ENCODE measurements around the gene SALL2.
"Not testable (repeated sequence)": the region's sequence is repeated elsewhere in the genome, so short reads cannot be mapped to it uniquely, and the experiment has no call there.

SALL2 gene

GRCh38 chr14:21525962-21526671, at the start of gene SALL2:
Gene SALL2 (minus strand): TSS chr14:21526346. CDS start chr14:21526127, 219 bp downstream.
- H3K9me3 ChIP-seq (ENCODE audit: low read length), result peaks cover 2% of the 10 kb centered on the region
- peaks cover 49% of the 10 kb centered on the region for H3K36me3 ChIP-seq (ENCODE audit: insufficient read depth, low read length)
- H3K27me3 ChIP-seq (ENCODE audit: insufficient read depth, low read length), result no peaks in the 10 kb centered on the region
- H3K4me3 ChIP-seq (ENCODE audit: low read length), result peak within 1 kb of the TSS; percentile 89
- H2AFZ ChIP-seq (ENCODE audit: low read depth, low read length), result peak within 1 kb of the TSS; percentile 36
- H3K4me1 ChIP-seq (ENCODE audit: insufficient read depth, low read length), result peaks cover 35% of the 10 kb centered on the region

DNA sequence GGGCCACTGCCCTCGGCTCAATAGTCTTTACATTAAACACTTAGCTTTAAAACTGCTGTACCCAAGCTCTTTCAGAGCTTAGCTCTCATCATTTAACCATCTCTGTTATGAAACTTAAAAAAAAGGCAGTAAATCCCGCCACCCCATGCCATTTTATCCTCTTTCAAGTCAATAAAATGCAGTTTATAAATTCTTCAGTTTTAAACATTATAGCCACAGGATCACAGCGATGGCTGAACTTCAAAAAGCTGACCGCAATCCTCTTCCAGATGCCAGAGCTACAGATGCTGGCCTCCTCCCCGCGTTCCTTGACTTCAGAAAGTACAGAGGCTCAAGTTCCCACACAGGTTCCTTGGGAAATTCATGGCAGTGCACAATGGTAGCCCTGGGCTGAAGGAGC, 49.5 kb upstream of the SALL2 start:
- no peak overlapping the region for H3K4me3 ChIP-seq (ENCODE audit: low read length)
- no peaks in the 10 kb centered on the region for H3K36me3 ChIP-seq (ENCODE audit: insufficient read depth, low read length)
- peaks cover 3% of the 10 kb centered on the region for H3K27me3 ChIP-seq (ENCODE audit: insufficient read depth, low read length)
- no peaks in the 10 kb centered on the region for H3K4me1 ChIP-seq (ENCODE audit: insufficient read depth, low read length)
- no peaks in the 10 kb centered on the region for H3K9me3 ChIP-seq (ENCODE audit: low read length)
- H2AFZ ChIP-seq (ENCODE audit: low read depth, low read length), result no peak overlapping the region

GRCh38 chr14:21572604-21573003, 46.5 kb upstream of the SALL2 start:
- H3K4me3 ChIP-seq (ENCODE audit: low read length), result no peak overlapping the region
- H3K36me3 ChIP-seq (ENCODE audit: insufficient read depth, low read length), result no peaks in the 10 kb centered on the region
- no peaks in the 10 kb centered on the region for H3K4me1 ChIP-seq (ENCODE audit: insufficient read depth, low read length)
- H3K9me3 ChIP-seq (ENCODE audit: low read length), result no peaks in the 10 kb centered on the region
- H2AFZ ChIP-seq (ENCODE audit: low read depth, low read length), result no peak overlapping the region
- peaks cover 3% of the 10 kb centered on the region for H3K27me3 ChIP-seq (ENCODE audit: insufficient read depth, low read length)

- H3K4me3 ChIP-seq (ENCODE audit: low read length), result no peak overlapping the region
Measured at GRCh38 chr14:21558703-21559170, 32.6 kb upstream of the SALL2 start.

DNA sequence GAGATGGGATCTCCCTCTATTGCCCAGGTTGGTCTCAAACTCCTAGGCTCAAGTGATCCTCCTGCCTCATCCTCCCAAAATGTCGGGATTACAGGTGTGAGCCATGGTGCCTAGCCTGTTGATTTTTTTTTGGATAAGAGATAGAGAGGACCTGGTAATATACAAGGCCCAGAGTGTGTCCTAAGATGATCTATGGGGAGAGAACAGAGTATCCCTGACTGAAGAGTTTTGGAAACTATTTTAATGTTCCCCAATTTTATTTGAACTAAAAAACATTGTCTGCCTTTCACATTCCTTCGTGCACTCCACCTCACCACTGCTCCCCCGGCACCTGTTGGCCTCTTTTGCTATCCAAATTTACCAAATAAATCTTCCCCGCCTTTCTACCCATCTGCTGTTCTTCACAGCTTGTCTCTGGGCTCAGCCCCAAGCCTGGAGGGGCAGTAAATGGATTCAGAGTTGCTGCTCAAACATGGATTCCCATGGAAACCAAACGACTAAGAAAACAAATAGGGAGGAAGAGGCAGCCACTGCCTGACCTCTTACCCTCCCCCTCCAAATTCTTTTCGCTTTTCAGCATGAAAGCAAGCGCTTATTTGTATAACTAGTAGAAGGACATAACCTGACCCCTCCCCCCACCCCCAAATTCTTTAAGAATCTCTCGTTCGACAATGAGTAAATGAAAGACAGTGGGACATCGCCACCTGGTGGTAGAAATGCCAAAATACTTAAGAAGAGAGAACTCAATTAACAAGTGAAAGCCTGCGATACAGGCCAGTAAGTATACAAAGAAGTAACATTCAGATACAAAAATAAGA, 31.1 kb upstream of the SALL2 start:
- Histone ChIP-seq H3K9me3 (ENCODE audit: low read length) (no peaks in the 10 kb centered on the region), H3K27me3 (ENCODE audit: insufficient read depth, low read length) (no peaks in the 10 kb centered on the region), H3K36me3 (ENCODE audit: insufficient read depth, low read length) (no peaks in the 10 kb centered on the region), H3K4me3 (ENCODE audit: low read length) (peak overlapping the region; percentile 31), H3K4me1 (ENCODE audit: insufficient read depth, low read length) (peaks cover 15% of the 10 kb centered on the region), H2AFZ (ENCODE audit: low read depth, low read length) (peak overlapping the region; percentile 18)

More at GRCh38 chr14:21558703-21559170, 32.6 kb upstream of the SALL2 start:
- H3K4me1 ChIP-seq (ENCODE audit: insufficient read depth, low read length), result peaks cover 15% of the 10 kb centered on the region
- no peaks in the 10 kb centered on the region for H3K27me3 ChIP-seq (ENCODE audit: insufficient read depth, low read length)
- H2AFZ ChIP-seq (ENCODE audit: low read depth, low read length), result no peak overlapping the region
- no peaks in the 10 kb centered on the region for H3K9me3 ChIP-seq (ENCODE audit: low read length)
- H3K36me3 ChIP-seq (ENCODE audit: insufficient read depth, low read length), result no peaks in the 10 kb centered on the region

GRCh38 chr14:21556378-21557083, 30.4 kb upstream of the SALL2 start:
- H2AFZ ChIP-seq (ENCODE audit: low read depth, low read length), result no peak overlapping the region
- H3K27me3 ChIP-seq (ENCODE audit: insufficient read depth, low read length), result no peaks in the 10 kb centered on the region
- H3K9me3 ChIP-seq (ENCODE audit: low read length), result no peaks in the 10 kb centered on the region
- H3K4me3 ChIP-seq (ENCODE audit: low read length), result no peak overlapping the region
- no peaks in the 10 kb centered on the region for H3K36me3 ChIP-seq (ENCODE audit: insufficient read depth, low read length)
- peaks cover 15% of the 10 kb centered on the region for H3K4me1 ChIP-seq (ENCODE audit: insufficient read depth, low read length)

DNA sequence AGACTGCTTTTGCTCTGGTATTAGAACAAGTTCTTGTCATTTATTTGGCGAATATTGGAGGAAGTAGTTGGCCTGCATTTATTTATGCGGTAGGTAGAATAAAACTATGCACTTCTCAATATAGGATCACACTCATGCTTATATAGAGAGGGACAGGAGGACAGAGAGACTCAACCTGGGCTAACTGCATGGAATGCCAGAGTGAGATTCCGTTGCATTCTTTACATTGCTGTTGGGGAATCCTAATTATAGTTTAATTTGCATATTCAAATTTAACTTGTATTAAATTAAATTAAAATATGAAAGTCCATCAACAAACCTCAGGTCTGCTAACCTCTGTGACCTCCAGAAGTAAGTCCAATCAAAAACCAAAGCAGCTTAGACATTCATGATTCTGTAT, 27.1 kb upstream of the SALL2 start:
- H3K27me3 ChIP-seq (ENCODE audit: insufficient read depth, low read length), result no peaks in the 10 kb centered on the region
- peaks cover 15% of the 10 kb centered on the region for H3K4me1 ChIP-seq (ENCODE audit: insufficient read depth, low read length)
- no peak overlapping the region for H2AFZ ChIP-seq (ENCODE audit: low read depth, low read length)
- no peak overlapping the region for H3K4me3 ChIP-seq (ENCODE audit: low read length)
- H3K36me3 ChIP-seq (ENCODE audit: insufficient read depth, low read length), result no peaks in the 10 kb centered on the region
- H3K9me3 ChIP-seq (ENCODE audit: low read length), result no peaks in the 10 kb centered on the region

GRCh38 chr14:21544588-21544987, 18.4 kb upstream of the SALL2 start:
- H3K9me3 ChIP-seq (ENCODE audit: low read length); H3K4me3 ChIP-seq (ENCODE audit: low read length); H3K36me3 ChIP-seq (ENCODE audit: insufficient read depth, low read length): not testable (repeated sequence)

DNA sequence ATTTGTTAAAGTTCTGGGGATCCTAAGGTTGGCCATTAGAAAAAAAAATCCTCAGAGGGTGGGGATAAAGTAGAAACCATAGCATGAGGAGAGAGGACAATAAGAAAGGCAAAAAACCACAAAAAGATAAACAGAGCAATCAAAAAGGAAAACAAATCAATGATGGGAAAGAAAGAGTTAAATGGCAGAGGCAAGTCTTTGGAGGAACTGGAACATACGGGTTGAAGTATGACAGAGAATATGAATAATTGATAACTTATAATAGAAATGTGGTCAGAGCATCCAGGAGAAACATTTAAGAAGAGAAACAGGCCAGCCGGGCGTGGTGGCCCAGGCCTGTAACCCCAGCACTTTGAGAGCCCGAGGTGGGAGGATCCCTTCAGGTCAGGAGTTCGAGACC, 17.8 kb upstream of the SALL2 start:
- Histone ChIP-seq H3K9me3 (ENCODE audit: low read length) (no peaks in the 10 kb centered on the region), H3K27me3 (ENCODE audit: insufficient read depth, low read length) (no peaks in the 10 kb centered on the region), H3K36me3 (ENCODE audit: insufficient read depth, low read length) (no peaks in the 10 kb centered on the region), H2AFZ (ENCODE audit: low read depth, low read length) (peak overlapping the region; percentile 74), H3K4me3 (ENCODE audit: low read length) (peak overlapping the region; percentile 42), H3K4me1 (ENCODE audit: insufficient read depth, low read length) (peaks cover 30% of the 10 kb centered on the region)

More at GRCh38 chr14:21544588-21544987, 18.4 kb upstream of the SALL2 start:
- H3K4me1 ChIP-seq (ENCODE audit: insufficient read depth, low read length), result peaks cover 25% of the 10 kb centered on the region
- not testable (repeated sequence) for H3K27me3 ChIP-seq (ENCODE audit: insufficient read depth, low read length); H2AFZ ChIP-seq (ENCODE audit: low read depth, low read length)

DNA sequence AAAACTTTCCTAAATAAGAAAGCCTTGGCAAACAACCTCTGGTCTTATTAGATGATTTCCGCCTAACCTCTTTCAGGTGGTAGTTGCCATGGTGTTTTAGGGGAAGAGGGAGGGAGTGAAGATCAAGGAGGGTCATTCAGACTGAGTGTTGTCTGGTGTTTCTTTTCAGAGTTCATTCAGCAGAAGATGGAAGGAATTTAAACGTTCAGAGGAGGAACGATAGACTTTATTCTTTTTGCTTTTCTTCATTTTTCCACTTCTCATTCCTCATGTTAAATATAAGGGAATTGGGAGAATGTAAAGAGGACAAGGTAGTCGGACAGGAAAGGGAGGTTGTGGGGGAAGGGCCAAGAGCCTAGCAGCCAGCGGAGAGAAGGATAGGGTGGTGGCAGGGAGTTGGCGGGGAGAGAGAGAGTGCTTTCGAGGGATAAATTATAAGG, 17.4 kb upstream of the SALL2 start:
- peaks cover 34% of the 10 kb centered on the region for H3K4me1 ChIP-seq (ENCODE audit: insufficient read depth, low read length)
- H3K4me3 ChIP-seq (ENCODE audit: low read length), result peak overlapping the region; percentile 42
- H3K9me3 ChIP-seq (ENCODE audit: low read length), result no peaks in the 10 kb centered on the region
- H3K36me3 ChIP-seq (ENCODE audit: insufficient read depth, low read length), result no peaks in the 10 kb centered on the region
- H3K27me3 ChIP-seq (ENCODE audit: insufficient read depth, low read length), result no peaks in the 10 kb centered on the region
- peak overlapping the region; percentile 74 for H2AFZ ChIP-seq (ENCODE audit: low read depth, low read length)

DNA sequence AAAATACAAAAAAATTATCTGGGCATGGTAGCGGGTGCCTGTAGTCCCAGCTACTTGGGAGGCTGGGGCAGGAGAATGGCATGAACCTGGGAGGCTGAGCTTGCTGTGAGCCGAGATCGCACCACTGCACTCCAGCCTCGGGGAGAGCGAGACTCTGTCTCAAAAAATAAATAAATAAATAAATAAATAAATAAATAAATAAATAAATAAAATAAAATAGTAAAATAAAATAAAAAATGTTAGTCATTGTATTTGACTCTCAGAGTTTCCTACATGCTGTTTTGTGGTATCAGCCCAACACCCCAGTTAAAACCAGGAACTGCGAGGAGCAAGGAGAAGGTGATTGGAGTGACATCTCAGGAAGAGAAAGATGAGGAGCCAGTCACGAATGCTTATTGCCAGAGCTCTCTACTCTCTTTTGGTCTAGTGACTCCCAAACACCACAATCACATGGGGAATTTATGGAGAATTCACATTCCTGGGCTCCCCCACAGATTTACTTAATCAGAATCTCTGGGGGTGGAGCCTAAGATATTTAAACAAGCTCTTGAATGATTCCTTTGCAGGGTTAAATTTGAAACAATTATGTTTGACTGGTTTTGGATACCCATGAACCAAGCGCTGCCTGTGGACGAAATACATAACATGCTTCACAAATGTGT, 15.4 kb upstream of the SALL2 start:
- Histone ChIP-seq H3K4me1 (ENCODE audit: insufficient read depth, low read length) (peaks cover 46% of the 10 kb centered on the region), H3K27me3 (ENCODE audit: insufficient read depth, low read length) (no peaks in the 10 kb centered on the region), H3K4me3 (ENCODE audit: low read length) (no peak overlapping the region), H3K36me3 (ENCODE audit: insufficient read depth, low read length) (no peaks in the 10 kb centered on the region), H2AFZ (ENCODE audit: low read depth, low read length) (no peak overlapping the region), H3K9me3 (ENCODE audit: low read length) (no peaks in the 10 kb centered on the region)

DNA sequence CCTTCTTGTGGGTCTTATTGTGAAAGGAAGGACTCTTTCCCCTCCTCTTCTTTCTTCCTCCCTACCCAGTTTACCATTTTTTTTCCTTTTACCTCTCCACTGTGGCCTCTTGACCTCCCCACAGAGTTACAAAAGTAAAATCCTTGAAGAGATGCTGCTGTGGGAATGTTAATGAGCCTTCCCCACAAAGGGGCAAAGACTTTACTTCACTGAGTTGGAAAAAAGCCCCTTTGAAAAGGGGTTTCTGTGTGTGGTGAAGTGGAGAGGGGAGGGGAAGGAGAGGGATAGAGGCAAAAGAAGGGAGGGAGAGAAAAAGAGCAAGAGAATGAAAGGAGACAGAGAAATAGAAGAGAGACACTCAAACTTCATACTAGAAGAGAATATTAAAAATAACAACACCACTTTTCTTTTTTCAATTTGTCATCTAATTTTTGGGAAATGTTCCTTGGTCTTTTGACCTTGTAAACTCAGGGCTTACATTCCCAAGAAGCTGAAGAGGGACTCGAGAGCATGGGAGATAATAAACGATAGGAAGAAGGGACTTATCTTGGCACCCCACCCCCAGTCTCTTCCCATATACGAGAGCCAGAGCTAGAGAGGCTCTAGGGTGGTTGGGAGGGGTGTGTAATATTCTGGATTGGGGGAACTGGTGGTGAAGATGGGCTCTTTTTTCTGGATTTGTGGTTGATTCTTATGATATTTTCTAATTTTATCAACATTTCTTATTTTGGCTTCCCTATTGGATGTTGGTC, 13.2 kb upstream of the SALL2 start:
- Histone ChIP-seq H3K4me3 (ENCODE audit: low read length) (peak overlapping the region; percentile 26), H3K9me3 (ENCODE audit: low read length) (no peaks in the 10 kb centered on the region), H3K4me1 (ENCODE audit: insufficient read depth, low read length) (peaks cover 52% of the 10 kb centered on the region), H3K27me3 (ENCODE audit: insufficient read depth, low read length) (no peaks in the 10 kb centered on the region), H2AFZ (ENCODE audit: low read depth, low read length) (no peak overlapping the region), H3K36me3 (ENCODE audit: insufficient read depth, low read length) (no peaks in the 10 kb centered on the region)

Measured in neuron (in vitro differentiated cells).